HG03571 (cell line): ENCODE data around the gene GOLGA8A.
"Not testable (repeated sequence)": the region's sequence is repeated elsewhere in the genome, so short reads cannot be mapped to it uniquely, and the experiment has no call there.

Experiments
- ATAC-seq: cut with Tn5 transposase; IDR thresholded peaks from one replicate; pipeline ENCODE4 v1.9.1; 2021; ENCODE audit not compliant: unreplicated experiment

Gene GOLGA8A

DNA sequence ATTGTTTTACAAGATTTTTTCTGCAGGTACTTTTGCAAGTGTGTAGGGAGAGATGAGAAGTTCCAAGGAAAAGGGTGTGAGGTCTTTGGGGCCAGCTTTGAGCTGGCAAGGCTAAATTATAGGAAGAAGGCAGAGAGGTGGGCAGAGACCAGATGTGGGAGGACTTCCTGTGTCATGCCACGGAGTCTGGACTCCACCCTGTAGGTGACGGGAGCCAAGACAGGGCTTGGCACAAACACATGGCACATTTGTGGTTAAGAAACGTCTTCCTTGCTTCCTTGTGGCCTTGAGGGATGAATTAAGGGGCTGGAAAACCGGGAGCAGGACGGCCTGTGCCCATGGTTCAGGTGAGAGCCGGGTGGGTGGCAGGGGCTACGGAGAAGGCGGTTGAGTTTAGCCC, 19.2 kb downstream of the GOLGA8A start:
- ATAC-seq, result not testable (repeated sequence)

DNA sequence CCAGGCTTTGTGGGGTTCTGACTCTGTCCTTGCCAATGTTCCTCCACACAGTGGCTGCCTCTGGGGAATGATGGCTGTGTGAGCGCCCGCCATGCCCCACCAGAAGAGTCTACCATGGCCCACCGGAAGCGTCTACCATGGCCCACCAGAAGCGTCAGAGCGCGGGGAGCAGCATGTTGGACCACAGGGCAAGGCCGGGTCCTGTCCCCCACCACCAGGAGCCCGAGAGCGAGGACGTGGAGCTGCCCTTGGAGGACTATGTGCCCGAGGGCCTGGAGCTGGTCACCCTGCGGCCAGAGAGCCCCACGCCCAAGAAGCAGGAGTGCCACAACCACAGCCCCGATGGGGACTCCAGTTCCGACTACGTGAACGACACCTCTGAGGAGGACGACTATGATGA, 28.1 kb downstream of the GOLGA8A start:
- not testable (repeated sequence) for ATAC-seq

DNA sequence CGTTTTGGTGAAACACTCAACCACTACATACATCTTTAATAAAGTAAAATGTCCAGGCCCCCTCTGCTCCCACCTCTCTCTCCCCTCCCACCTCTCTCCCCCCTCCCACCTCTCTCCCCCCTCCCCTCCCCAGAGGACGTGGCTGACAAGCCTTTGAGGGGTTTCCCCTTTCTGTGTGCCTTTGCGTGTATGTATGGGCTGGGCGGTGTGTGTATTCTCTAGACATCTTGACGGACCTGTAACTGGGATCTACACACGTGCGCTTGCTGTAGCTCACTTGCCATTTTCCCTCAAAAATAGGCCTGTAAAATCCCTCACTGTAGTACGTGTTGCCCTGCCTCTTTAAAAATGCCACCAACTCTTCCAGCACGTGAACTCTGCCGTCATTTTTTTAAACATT, 28.6 kb downstream of the GOLGA8A start:
- not testable (repeated sequence) for ATAC-seq

DNA sequence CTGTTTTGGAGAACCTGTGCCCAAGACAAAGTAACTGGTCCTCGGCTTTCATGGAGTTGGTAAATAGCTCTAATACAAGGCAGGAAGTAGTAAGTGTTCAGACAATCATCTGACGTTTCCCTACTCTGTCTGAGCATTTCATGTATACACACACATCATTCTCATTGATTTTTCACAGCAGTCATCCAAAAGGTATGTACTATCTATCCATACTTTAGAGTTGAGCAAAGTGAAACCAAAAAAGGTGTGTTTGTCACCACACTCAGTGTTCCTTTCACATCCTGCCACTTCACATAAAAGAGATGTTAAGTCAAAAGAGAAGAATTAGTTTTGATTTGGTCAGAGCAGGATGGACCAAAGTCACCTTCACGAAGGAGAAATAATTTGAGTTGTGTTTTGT, 33.7 kb downstream of the GOLGA8A start:
- not testable (repeated sequence) for ATAC-seq

DNA sequence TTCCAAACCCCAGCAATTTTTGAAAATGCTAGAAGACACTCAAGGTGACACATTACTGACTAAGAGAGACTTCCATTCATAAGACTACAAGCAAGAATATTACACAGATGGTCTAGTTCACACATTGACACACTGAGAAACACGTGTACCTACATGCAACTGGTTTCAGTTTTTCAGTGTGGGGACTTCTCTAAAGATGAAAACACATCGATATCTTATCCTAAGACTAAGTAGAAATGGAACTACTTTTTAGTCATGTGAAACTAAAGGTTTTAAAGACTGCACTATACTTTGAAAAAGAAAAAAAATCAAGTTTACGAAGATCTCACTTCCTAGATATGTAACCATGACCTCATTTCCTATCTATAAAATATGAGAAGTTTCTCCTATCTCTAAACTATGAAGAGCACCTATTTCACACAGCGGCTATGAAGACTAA, 34.4 kb downstream of the GOLGA8A start:
- ATAC-seq, result not testable (repeated sequence)

DNA sequence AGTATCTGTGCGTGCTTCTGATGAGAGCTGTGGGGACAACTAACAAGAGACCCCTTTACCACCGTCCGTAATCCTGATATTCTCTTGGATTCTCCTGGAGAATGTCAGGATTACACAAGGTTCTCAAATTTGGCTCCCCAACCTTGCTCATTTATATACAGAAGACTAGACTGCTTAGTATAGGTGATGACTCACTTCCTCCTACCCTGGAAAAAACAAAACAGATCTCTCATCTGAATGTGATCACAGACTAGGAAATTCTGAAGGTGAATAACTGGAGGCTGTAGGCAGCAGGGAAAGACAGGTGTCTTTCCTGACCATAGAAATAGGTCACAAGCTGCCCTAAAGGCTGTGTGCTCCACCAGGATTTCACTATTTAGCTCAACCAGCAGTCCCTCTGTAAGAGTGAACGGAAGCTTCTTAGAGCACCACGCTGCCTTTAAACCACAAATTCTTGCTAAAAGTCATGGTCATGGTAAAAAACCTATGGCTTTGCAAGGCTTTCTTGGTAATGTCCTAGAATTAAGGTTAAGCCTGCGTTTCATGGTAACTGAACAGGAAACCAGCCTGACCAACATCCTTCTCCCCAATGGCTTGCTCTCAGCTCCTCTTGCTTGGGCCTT, 39.9 kb downstream of the GOLGA8A start:
- ATAC-seq, result not testable (repeated sequence)

DNA sequence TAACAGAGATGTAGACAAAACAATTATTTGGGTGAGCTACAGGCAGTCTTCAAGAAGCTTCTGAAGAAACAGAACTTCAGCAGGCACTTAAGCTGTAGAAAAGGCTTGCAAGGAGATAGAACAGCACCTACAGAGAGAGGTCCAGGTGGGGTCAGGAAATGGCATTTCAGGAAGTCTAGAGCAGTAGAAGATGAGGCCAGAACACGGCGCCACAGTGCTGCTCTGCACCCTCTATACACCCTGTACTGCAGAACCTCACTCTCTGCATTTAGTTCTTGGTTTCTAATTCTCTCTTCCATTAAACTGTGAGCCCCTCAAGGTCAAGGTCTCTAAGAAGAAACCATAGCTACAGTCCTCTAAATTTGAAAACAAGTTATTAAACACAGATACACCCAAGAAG, 44.6 kb downstream of the GOLGA8A start:
- ATAC-seq, result not testable (repeated sequence)

DNA sequence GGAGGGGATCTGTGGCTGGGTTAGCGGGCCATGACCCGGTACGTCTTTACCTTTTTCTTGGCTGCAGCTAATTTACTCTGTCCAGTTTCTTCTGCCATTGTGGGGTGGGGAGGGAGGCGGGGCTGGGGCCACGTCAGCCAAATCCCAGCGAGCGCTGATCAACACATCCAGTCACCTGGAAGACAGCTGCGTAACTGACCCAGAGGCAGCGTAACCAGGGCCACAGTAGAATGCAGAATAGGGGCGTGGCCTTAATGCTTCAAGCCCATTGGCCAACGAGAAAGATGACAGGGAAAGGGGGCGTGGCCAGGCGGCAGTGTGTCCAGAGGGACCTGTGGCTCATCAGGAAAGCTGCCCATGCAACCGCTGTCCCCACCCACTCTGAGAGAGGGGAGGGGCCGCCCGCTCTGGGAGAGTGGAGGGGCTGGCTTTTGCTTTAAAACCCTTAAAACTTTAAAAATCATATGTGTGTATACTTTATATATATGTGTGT, 48.0 kb downstream of the GOLGA8A start:
- not testable (repeated sequence) for ATAC-seq
